NCI-H526 treated with DMSO at 0.1 percent for 48 hours (cell line): ENCODE data around the gene CLDN18.
A peak's percentile ranks its signal among the peaks of the same experiment; 100 is the strongest.

Experiments used
- DNase-seq: peaks from one replicate; lab custom pipeline; 2025; lab: John Stamatoyannopoulos, UW

Gene CLDN18

DNA sequence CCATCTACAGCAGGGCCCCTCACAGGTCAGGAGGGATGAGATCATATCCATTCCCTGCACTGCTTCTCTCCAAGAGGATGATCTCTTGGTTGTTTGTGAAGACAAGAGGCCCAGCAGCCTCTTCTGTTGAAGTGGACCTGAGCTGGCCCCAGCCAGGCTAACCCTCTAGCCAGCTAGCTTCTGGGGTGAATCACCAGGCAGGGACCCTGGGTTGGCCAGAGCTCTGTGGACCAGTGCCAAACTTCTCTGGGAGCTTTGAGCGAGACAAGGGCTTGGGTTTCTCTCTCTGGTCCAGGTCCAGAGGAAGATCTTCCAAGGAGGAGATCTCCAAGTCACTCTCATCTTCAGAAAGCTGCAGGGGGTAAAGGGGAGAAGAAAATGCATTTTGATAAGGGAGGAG, 52.7 kb downstream of the CLDN18 start:
- DNase-seq, result no peak

- no peak for DNase-seq
Observed at GRCh38 chr3:138063416-138063815, 53.5 kb downstream of the CLDN18 start.

DNA sequence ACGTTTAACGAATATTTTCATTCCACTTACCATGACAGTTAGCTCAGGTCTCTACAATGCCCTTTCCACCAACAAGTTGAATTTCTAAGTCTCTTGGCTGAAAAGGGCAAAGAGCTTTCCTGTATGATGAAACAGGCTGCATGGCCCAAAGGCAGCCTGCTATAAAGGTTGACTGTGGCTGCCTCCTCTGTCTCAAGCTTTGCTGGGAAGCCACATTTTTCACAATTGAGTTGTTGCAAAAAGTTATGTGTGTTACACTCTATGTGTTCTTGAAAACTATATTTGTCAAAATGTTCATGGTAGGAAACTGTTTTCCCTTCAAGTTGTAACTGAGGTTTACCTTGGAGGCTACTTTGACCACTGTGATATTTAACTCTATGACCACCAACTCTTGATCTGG, 56.0 kb downstream of the CLDN18 start:
- DNase-seq, result no peak

GRCh38 chr3:138066383-138066782, 56.4 kb downstream of the CLDN18 start:
- no peak for DNase-seq

DNA sequence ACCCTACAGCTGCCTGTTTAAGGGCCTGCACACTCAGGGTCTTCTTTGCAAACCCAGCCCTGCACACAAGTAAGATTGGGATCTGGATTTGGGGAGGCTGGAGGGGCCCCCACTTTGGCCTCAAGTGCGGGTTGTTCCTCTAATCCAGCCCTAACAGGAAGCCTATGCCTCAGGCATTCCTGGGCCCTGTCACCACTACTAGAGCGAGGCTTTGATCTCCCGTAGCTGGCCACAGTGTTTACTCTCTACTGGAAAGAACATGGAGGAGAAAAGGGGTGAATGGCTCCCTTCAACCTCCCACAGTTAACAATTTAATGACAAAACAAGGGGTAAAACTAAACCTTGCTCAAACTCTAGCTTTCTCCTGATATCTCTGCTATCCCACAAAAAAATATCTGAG, 57.0 kb downstream of the CLDN18 start:
- no peak for DNase-seq

- no peak for DNase-seq
Observed at GRCh38 chr3:138068046-138068445, 58.1 kb downstream of the CLDN18 start.

GRCh38 chr3:138068579-138069174, 58.7 kb downstream of the CLDN18 start:
- DNase-seq, result peak; percentile 44

DNA sequence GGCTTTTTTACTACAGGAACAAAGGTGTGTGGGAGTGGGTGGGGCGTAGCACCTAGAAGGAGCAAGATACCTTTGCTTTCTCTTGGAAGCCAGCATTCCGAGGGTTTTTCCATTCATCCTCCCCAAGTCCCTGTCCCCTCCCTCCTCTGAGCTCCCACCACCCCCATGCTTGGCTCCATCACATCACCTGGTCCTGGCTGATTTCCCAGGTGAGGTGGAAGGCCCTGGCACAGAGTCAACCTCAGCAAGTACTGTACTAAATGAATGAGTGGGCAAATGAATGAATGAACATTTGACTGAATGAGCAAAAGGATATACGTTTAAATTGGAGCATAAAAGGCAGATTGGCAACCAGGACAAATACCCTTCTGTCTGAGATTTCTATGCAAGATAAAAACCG, 60.0 kb downstream of the CLDN18 start:
- DNase-seq, result no peak

DNA sequence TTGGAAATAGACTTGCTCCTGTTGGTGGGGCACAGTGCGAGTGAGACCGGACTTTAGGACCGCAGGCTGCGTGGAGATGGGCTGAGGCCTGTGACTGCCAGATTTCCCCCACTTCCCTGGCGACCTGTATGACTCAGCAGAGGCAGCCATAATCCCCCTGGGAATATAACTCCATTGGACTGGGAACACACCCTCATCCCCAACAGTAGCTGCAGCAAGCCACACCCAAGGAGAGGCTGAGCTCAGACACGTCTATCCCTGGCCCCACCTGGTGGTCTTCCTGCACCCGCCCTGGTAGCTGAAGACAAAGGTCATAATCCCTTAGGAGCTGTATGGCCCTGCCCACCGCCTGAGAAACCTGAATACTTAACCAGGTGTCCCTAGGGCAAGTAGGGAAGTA, 62.8 kb downstream of the CLDN18 start:
- no peak for DNase-seq

- no peak for DNase-seq
Observed at GRCh38 chr3:138078096-138078495, 68.1 kb downstream of the CLDN18 start.

DNA sequence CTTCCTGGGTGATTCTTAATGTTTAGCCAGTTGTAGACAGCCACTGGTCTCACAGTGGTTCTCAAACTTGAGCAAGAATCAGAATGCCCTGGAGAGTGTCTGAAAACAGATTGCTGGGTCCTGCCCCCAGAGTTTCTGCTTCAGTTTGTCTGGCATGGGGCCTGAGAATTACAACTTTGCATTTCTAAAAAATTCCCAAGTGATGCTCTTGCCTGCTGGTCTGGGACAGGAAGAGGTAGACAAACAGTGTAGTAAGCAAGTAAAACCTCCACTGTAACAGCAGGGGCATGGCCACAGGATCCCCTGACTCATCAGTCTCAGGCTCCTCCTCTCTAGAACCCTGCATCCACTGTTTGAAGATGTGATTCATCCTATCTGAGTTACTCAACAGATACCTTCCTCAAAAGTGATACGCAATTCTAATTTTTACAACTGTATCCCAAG, 69.0 kb downstream of the CLDN18 start:
- no peak for DNase-seq

DNA sequence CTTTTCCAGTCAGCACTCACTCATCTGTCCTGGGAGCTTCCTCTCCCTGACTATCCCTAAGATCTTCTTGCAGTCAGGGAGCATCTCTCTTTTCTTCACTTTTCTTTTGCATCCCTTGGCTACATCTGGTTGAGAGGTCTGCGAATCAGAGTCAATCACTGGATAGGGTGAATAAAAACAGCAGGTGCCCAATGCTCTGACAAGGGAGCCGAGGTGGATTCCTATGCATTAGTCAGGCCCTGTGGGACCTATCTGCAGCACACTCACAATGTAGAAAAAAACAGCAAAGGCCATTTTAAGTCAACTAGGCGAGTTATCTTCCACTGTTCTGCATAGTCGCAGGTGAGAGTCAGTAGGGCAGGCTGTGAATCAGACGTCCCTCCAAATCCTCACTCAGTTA, 69.9 kb downstream of the CLDN18 start:
- DNase-seq, result no peak

- no peak for DNase-seq
Observed at GRCh38 chr3:138081371-138082084, 71.6 kb downstream of the CLDN18 start.

GRCh38 chr3:138082085-138082991, 72.4 kb downstream of the CLDN18 start:
- no peak for DNase-seq

DNA sequence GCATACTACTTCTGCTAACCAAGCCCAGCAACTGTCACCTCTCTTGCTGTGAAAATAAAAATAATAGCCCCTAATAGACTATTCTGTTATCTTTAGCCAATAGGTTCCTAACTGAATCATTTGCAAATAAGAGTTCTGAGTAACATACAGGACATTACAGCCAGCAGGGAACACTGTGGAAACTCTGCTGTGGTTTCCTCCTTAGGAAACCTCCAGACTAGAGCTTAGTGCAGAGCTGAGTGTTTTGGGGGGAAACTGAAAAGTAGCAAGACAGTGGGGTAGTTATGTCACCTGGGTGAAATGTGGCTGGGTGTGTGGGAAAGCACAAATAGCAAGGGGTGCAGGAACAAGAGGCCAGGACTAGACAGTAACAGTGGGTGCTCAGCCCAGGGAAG, 73.0 kb downstream of the CLDN18 start:
- no peak for DNase-seq
